Muscle layer of colon (tissue), 2 donors: ENCODE results near the gene AMZ1.

Experiments used
- H3K27ac ChIP-seq: one replicate; pipeline ENCODE4 v1.7.0; 2013; ENCODE audit warnings: low read depth, mild to moderate bottlenecking, low read length, moderate library complexity
- H3K27me3 ChIP-seq, 2 donors: one replicate each; pipeline ENCODE4 v1.7.0; 2013; ENCODE audit warnings: low read length in 2 of 2, mild to moderate bottlenecking in 2 of 2; ENCODE audit not compliant: insufficient read depth in 2 of 2, control insufficient read depth in 1 of 2
- H3K36me3 ChIP-seq: one replicate; pipeline ENCODE4 v1.7.0; 2013; ENCODE audit warnings: mild to moderate bottlenecking, low read length; ENCODE audit not compliant: insufficient read depth
- H3K4me1 ChIP-seq: one replicate; pipeline ENCODE4 v1.7.0; 2013; ENCODE audit warnings: mild to moderate bottlenecking, low read length; ENCODE audit not compliant: insufficient read depth
- H3K4me3 ChIP-seq, 2 donors: one replicate each; pipeline ENCODE4 v1.7.0; 2013; ENCODE audit warnings: low read length in 2 of 2, low read depth in 1 of 2, mild to moderate bottlenecking in 1 of 2, moderate library complexity in 1 of 2
- H3K9ac ChIP-seq: one replicate; pipeline ENCODE4 v1.7.0; 2013; ENCODE audit warnings: low read length
- H3K9me3 ChIP-seq: one replicate; pipeline ENCODE4 v1.7.0; 2013; ENCODE audit warnings: mild to moderate bottlenecking, low read length
- donor health status: abdominal sarcoma.
- donor health status: Adenocarcinoma of cecum.

AMZ1 gene

GRCh38 chr7:2757361-2757903 is 69.4 kb downstream of the AMZ1 start:
- Histone ChIP-seq H3K4me1 (peaks cover 55% of the 10 kb centered on the region), H3K36me3 (no peaks in the 10 kb centered on the region), H3K9me3 (no peaks in the 10 kb centered on the region), H3K9ac (no peak overlapping the region), H3K27me3 (no peaks in the 10 kb centered on the region), H3K27ac (peak overlapping the region; percentile 70), H3K4me3 (peak overlapping the region in 1 of 2 donors; percentile 36)

DNA sequence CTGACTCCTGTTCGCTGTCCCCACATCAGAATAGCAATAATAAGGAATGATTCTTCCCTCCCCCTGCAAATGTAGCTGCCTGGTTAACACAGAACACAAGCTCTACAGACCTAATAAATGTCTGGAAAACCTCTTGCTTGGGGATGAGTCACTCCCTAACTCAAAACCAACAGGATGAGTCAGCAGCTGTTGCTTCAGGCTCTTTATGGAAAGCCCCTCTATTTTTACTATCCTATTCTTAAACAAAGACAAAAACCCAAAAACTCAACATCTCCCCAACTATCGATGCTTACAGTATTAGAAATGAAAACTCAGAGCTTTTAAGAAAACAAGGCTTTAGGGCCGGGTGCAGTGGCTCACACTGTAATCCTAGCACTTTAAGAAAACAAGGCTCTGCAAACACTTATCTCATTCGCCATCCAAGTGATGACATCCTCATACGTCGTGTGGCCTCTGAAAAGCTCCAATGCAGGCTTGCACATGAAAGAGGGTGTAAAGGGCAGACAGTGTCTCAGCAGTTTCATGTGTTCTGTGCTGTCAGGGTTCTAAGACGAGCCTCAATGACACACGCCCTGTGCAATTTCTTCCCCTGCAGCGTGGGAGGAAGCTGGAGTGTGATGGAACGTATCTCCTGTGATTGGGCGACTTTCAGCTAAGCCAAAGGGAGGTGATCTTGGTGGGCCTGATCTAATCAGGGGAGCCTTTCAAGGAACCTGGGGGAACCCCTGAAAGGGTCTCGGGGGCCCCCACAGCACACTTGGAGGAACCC is 70.1 kb downstream of the AMZ1 start:
- peak overlapping the region; percentile 12 to 33 for H3K4me3 ChIP-seq
- H3K9ac ChIP-seq, result no peak overlapping the region
- H3K36me3 ChIP-seq, result no peaks in the 10 kb centered on the region
- H3K9me3 ChIP-seq, result no peaks in the 10 kb centered on the region
- peak overlapping the region; percentile 70 for H3K27ac ChIP-seq
- no peaks in the 10 kb centered on the region for H3K27me3 ChIP-seq
- H3K4me1 ChIP-seq, result peaks cover 56% of the 10 kb centered on the region

DNA sequence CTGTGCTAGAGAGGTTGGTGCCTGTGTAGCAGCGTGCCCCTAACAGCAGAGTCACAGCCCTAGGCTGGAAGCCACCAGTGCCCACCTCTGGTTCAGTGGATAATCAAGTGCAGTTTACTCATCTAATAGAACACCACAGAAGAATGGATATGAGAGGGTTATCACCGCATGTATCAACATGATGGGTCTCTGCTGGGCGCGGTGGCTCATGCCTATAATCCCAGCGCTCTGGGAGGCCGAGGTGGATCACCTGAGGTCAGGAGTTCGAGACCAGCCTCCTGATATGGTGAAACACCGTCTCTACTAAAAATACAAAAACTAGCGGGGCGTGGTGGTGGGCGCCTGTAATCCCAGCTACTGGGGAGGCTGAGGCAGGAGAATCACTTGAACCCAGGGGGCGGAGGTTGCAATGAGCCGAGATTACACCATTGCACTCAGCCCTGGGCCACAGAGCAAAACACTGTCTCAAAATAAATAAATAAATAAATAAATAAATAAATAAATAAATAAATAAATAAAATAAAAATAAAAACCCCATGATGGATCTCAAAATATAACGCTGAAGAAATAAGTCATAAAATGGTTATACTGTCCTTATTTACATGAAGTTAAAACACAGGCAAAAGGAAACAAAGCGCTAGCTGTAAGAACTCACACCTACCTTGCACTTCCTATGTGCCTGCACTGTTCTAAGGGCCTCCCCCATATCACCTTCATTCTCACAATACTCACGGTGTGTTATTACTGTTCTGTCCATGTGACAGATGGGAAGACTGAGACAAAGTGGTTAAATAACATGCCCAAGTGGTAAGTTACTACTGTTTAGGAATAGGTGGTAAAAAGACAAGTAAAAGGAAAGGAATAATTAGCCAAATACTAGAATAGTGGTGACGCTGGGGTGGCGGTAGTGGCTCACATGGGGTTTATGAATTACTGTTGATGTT is 70.9 kb downstream of the AMZ1 start:
- no peak overlapping the region for H3K9ac ChIP-seq
- H3K36me3 ChIP-seq, result no peaks in the 10 kb centered on the region
- H3K4me1 ChIP-seq, result peaks cover 64% of the 10 kb centered on the region
- H3K27ac ChIP-seq, result peak overlapping the region; percentile 86
- H3K27me3 ChIP-seq, result no peaks in the 10 kb centered on the region
- no peaks in the 10 kb centered on the region for H3K9me3 ChIP-seq
- peak overlapping the region in 1 of 2 donors; percentile 33 for H3K4me3 ChIP-seq

GRCh38 chr7:2759736-2760097 is 71.7 kb downstream of the AMZ1 start:
- no peaks in the 10 kb centered on the region for H3K9me3 ChIP-seq
- peaks cover 70% of the 10 kb centered on the region for H3K4me1 ChIP-seq
- H3K9ac ChIP-seq, result no peak overlapping the region
- peak overlapping the region; percentile 86 for H3K27ac ChIP-seq
- no peaks in the 10 kb centered on the region for H3K27me3 ChIP-seq
- H3K36me3 ChIP-seq, result no peaks in the 10 kb centered on the region
- H3K4me3 ChIP-seq, result peak overlapping the region in 1 of 2 donors; percentile 2

- Histone ChIP-seq H3K4me3 (no peak overlapping the region), H3K9me3 (no peaks in the 10 kb centered on the region), H3K4me1 (peaks cover 70% of the 10 kb centered on the region), H3K36me3 (no peaks in the 10 kb centered on the region), H3K9ac (no peak overlapping the region), H3K27ac (peak overlapping the region; percentile 86), H3K27me3 (no peaks in the 10 kb centered on the region)
These were observed 72.3 kb downstream of the AMZ1 start for GRCh38 chr7:2760098-2760889.

DNA sequence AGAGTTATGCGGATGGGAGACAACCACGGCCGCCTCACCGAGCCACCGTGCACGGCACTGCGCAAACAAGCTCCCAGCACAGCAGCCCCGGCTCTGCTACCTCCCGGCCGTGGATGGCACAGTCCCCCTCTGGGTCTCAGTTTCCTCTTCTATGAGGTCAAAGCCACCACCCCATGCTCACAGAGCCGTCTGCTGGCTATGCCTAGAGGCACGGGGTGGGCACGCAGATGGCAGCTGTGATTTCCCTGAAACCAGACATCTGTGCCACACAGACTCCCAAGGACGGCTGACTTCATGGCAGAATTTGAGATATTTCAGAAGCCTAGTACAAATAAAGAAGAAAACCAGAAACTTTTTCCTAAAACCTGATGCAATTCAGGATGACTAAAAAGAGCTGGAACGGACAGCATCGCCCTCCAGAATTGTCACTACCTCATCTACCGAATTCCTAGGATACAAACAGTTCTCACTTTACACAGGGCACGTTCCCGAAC is 73.2 kb downstream of the AMZ1 start:
- Histone ChIP-seq H3K27me3 (no peaks in the 10 kb centered on the region), H3K27ac (peak overlapping the region; percentile 86), H3K4me3 (no peak overlapping the region), H3K9me3 (no peaks in the 10 kb centered on the region), H3K36me3 (no peaks in the 10 kb centered on the region), H3K4me1 (peaks cover 70% of the 10 kb centered on the region), H3K9ac (peak overlapping the region; percentile 12)

GRCh38 chr7:2761801-2762497 is 73.9 kb downstream of the AMZ1 start:
- H3K9ac ChIP-seq, result peak overlapping the region; percentile 12
- H3K27ac ChIP-seq, result peak overlapping the region; percentile 86
- H3K4me3 ChIP-seq, result no peak overlapping the region
- peaks cover 65% of the 10 kb centered on the region for H3K4me1 ChIP-seq
- no peaks in the 10 kb centered on the region for H3K9me3 ChIP-seq
- H3K36me3 ChIP-seq, result no peaks in the 10 kb centered on the region
- H3K27me3 ChIP-seq, result no peaks in the 10 kb centered on the region

- Histone ChIP-seq H3K36me3 (no peaks in the 10 kb centered on the region), H3K27ac (peak overlapping the region; percentile 86), H3K27me3 (no peaks in the 10 kb centered on the region), H3K4me1 (peaks cover 50% of the 10 kb centered on the region), H3K9ac (peak overlapping the region; percentile 34), H3K9me3 (no peaks in the 10 kb centered on the region), H3K4me3 (peak overlapping the region in 1 of 2 donors; percentile 22)
These were observed 75.6 kb downstream of the AMZ1 start for GRCh38 chr7:2763597-2763996.

- Histone ChIP-seq H3K27me3 (no peaks in the 10 kb centered on the region), H3K27ac (peak overlapping the region; percentile 86), H3K36me3 (no peaks in the 10 kb centered on the region), H3K4me1 (peaks cover 42% of the 10 kb centered on the region), H3K9ac (no peak overlapping the region), H3K4me3 (no peak overlapping the region), H3K9me3 (no peaks in the 10 kb centered on the region)
These were observed 76.6 kb downstream of the AMZ1 start for GRCh38 chr7:2764621-2765020.
